GM19025 (cell line): ENCODE data around the gene GALNT9.

Experiments used
- ATAC-seq: cut with Tn5 transposase; IDR thresholded peaks from one replicate; pipeline ENCODE4 v1.9.1; 2021; ENCODE audit warnings: mild to moderate bottlenecking, low read depth, moderate library complexity; ENCODE audit not compliant: unreplicated experiment

Gene GALNT9

GRCh38 chr12:132165584-132165983 is 163.8 kb downstream of the GALNT9 start:
- ATAC-seq: no peak

DNA sequence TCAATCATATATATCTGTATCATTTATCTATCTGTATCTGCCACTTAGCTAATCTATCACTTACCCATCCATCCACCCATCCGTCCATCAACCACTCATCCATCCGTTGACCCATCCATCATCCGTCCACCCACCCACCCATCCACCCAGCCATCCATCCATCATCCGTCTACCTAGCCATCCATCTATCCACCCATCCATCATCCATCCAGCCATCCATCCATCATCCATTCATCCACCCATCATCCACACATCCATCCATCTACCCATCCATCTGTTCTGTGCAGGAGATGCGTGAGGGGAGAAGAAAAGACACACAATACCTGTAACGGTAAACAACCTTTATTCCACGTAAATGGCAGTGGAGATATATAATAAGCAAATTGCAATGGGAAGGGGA is 165.0 kb downstream of the GALNT9 start:
- ATAC-seq: no peak

GRCh38 chr12:132163911-132164288 is 165.5 kb downstream of the GALNT9 start:
- ATAC-seq: no peak

DNA sequence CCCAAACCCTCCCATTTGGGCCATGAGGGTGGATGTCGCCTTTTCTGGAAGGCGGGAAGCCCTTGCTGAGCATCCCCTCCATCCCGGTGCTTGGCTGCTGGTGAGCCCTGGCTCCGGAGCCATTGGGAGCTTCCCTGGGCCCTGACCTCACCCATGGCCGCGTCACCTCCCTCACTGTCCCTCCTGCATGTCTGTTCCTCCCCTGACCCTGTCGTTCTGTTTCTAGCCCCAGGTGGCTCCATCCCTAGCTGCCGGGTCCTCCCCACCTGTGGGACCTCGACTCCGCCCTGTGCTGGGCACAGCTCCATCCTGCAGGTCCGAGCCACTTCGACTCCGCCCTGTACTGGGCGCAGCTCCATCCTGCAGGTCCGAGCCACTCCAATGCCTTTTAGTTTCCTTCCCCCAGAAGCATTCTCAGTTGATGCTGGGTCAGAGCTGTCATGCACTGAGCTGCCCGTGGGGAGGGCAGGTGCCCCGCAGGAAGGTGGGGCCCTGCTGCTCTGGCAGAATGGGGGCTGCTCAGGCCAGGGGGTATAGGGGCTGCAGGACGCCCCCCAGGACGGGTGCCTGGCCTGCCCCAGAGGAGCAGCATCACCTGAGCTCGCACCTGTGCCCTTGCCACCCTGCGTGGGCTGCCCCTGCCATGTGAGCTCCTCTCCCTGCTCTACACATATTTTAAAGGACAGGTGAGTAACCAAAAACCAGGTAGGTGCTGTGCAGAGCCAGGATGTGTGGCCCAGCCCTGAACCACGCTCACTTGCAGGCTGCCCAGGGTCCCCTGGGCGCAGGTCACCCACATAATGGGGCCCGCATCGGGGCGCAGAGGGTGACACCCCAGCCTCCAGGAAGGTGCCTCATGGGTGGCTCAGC is 166.1 kb downstream of the GALNT9 start:
- ATAC-seq: no peak

DNA sequence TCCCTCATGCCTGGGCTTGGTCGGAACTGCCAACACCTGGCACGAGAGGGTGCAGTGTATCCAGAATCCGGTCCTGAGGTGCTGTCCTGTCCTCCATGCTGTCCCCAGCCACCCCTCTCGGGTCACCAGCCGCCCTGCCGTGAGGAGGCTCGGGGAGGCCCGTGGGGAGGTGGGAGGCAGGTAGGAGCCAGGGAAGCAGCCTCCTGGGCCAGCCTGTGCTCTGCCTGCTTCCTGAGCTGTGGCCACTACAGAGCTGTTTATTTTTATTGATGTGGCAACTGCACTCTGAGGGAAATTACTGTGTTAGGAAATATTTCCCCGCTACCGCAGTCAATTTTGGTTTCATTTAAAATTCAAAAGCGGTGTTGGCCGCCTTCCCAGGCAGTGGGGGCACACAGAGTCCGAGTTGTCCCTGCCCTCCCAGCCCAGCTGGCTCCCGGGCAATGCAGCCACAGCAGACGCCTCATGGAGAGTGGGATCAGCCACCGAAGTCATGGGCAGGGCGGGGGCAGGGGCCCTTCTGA is 166.8 kb downstream of the GALNT9 start:
- ATAC-seq: no peak

DNA sequence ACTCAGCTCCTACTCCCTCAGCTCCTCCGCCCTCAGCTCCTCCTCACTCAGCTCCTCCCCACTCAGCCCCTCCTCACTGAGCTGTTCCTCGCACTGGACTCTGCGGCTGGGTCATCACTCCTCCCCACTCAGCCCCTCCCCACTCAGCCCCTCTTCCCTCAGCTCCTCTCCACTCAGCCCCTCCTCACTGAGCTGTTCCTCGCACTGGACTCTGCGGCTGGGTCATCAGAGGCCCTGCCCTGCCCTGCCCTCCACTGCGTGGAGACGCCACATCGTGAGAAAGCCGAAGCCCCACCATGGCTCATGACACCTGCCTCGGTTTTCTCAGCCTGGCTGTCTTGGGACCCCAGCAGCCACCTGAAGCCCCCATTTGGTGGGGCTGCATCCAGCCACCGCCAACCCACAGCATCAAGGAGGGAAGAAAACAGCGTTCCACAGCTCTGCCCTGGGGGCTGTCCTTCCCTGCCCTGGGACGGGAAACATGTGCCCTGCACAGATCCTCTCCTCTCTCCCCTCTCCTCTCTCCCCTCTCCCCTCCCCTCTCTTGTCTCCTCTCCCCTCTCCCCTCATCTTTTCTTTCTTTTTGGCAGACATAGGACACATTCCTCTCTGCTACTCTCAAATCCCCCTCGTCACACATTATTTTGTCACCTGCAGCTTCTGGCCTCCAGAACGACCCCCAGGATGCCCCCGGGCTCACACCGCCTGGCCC is 167.4 kb downstream of the GALNT9 start:
- no peak for ATAC-seq

DNA sequence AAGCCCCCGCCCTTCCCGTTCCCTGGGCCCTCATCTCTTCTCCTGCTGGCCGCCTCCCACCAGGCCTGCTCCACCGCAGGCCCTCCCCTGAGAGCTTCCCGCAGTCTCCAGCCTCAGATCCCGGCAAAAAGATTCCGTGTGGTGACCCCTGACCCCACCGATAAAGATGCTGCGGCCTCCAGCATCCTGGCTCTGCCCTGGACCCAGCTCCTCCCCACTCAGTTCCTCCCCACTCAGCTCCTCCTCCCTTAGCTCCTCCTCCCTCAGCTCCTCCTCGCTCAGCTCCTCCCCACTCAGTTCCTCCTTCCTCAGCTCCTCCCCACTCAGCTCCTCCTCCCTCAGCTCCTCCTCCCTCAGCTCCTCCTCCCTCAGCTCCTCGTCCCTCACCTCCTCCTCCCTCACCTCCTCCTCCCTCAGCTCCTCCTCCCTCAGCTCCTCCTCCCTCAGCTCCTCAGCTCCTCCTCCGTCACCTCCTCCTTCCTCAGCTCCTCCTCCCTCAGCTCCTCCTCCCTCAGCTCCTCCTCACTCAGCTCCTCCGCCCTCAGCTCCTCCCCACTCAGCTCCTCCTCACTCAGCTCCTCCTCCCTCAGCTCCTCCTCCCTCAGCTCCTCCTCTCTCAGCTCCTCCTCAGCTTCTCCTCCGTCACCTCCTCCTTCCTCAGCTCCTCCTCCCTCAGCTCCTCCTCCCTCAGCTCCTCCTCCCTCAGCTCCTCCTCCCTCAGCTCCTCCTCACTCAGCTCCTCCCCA is 168.2 kb downstream of the GALNT9 start:
- no peak for ATAC-seq

DNA sequence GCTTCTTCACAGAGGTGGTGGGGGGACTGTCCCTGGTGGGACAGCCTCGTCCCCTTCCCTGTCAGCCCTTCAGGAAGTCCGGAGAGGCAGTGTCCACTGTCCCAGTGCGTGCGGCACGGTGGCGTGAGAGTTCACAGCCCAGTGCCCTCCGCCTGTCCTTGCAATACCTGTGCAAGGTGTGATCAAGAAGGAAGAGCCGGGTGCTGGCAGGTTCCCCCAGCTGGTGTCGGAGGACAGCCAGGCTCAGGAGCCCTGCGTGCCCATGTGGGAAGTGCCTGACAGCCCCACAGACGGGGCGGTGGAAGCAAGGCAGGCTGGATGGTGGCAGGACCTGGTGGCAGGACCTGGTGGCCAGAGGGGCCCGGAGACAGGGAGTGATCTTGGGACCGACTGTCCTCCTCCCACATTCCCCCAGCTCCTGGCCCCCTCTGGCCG is 168.8 kb downstream of the GALNT9 start:
- no peak for ATAC-seq

DNA sequence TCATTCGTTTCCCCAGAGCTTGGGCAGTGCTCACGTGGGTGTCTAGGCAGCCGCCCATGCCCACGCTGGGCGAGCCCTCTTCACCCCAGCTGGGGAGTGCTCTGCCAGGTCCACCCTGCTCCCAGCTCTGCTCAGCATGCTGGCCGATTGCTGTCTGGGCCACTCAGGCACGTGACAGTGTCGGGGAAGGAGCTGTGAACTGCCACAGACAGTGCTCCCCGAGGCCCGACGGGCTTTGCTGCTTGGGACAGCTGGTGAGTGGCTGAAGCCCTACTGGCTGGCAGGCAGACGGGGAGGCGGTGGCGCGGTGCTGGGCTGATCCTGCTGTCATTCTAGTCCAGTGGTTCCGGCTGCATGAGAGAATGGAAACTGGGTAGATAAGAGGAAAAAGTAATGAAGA is 169.4 kb downstream of the GALNT9 start:
- ATAC-seq: no peak

DNA sequence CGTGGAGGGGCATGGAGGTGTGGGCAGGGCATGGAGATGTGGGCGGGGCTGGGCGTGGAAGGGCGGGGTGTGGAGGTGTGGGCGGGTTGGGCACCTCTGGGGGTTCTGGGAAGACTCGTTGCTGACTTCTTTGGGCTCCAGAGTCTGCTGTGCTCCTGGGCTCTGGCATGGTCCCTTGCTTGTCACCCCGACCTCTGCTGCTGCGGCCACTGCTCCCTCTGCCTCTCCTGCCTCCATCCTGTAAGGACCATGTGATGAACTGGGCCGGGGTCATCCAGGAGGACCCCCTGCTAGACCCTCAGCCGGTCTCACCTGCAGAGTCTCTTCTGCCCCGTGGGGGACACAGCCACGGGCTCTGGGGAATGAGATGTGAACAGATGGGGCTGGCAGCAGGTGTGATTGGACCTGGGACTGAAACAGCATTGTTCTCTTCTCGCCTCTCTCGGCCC is 169.8 kb downstream of the GALNT9 start:
- no peak for ATAC-seq

GRCh38 chr12:132158677-132159554 is 170.5 kb downstream of the GALNT9 start:
- ATAC-seq: no peak

DNA sequence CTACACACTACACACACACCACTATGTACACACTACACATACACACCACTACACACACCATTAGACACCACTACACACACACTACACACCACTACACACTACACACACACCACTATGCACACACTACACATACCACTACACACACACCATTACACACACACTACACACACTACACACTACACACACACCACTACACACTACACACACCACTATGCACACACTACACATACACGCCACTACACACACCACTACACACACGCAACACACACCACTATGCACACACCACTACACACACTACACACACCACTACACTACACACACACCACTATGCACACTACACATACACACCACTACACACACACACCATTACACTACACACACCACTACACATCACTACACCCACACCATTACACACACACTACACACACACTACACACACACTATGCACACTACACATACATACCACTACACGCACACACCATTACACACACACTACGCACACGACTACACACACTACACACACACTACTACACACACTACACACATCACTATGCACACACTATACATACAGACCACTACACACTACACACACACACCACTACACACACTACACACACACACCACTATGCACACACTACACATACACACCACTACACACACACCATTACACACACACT is 171.5 kb downstream of the GALNT9 start:
- ATAC-seq: no peak

DNA sequence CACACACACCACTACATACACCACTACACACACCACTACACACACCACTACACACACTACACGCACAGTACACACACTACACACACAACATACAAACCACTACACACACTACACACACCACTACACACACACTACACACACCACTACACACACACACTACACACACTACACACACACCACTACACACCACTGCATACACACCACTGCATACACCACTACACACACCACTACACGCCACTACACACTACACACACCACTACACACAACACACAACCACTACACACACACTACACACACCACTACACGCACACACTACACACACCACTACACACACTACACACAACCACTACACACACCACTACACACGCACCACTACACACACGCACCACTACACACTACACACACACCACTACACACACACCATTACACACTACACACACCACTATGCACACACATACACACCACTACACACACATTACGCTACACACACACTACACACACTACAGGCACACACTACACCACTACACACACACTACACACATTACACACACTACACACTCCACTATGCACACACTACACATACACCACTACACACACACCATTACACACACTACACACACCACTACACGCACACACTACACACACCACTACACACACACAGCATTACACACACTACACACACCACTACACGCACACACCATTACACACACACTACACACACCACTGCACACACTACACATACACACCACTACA is 172.6 kb downstream of the GALNT9 start:
- ATAC-seq: no peak

- no peak for ATAC-seq
These were observed 173.4 kb downstream of the GALNT9 start for GRCh38 chr12:132155771-132156572.

DNA sequence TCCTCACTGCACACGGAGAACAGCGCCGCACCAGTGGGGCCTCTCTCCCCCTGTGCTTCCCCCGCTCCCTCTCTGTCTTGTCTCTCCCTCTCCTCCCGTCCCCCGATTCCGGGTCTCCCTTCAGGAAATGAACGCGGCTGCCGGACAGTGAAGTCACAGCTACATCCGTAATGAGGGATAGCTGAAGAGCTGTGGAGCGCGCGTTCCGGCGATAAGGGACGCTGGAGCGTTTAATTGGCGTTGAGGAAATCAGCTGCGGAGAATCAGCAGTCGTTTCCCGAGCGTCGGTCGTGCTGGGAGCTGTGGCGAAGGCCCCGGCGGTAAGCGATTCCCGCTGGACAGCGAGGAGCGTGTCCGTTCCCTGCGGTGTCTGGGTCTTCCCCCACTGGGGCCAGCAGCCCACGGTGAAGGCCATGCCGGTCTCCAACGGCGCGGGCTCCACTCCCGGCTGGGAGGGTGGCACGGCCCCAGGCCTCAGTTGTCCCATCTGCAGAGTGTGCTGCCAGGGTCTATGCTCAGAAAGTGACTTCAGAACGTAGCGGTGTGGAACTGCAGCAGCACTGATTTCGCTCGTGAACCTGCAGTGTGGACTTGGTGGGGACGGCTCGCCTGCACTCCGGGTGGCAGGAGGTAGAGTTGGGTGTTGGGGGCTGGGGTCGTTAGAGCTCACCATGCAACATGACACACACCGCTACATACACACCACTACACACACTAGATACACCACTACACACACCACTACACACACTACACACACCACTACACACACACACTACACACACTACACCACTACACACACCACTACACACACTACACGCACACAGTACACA is 174.2 kb downstream of the GALNT9 start:
- ATAC-seq: no peak

- ATAC-seq: no peak
These were observed 175.0 kb downstream of the GALNT9 start for GRCh38 chr12:132154341-132154761.
